Heart left ventricle (tissue), 16 donors: ENCODE data around the gene MYBPH. TPM values are rescaled to one million over a fixed set of nuclear protein-coding genes. Genes with fewer than 3 reads are reported as not detected.

ENCODE experiments used
- ATAC-seq, 4 donors: fragments of 200-7000 bp; cut with Tn5 transposase; one replicate each; pipeline ENCODE4 v1.9.1; 2020 to 2022; ENCODE audit warnings: moderate library complexity in 4 of 4, mild to moderate bottlenecking in 3 of 4, moderate number of reproducible peaks in 1 of 4
- DNase-seq, 5 donors: peaks; one replicate each; pipeline ENCODE4 v3.0.0-alpha.2; 2020
- H3K27ac ChIP-seq, 12 donors: fragments of 200-600 bp; sonication (generic) in 4 of 12; one replicate each; pipeline versions ENCODE4 v1.5.0 to v1.8.0; 2016 to 2022; ENCODE audit warnings: mild to moderate bottlenecking in 2 of 12
- H3K27me3 ChIP-seq, 9 donors: fragments of 200-600 bp; sonication (generic) in 2 of 9; one replicate each; pipeline versions ENCODE4 v1.5.1 to v1.8.0; 2016 to 2022; ENCODE audit warnings: mild to moderate bottlenecking in 3 of 9
- H3K36me3 ChIP-seq, 9 donors: fragments of 200-600 bp; sonication (generic) in 2 of 9; one replicate each; pipeline versions ENCODE4 v1.5.0 to v1.8.0; 2018 to 2022; ENCODE audit warnings: mild to moderate bottlenecking in 2 of 9
- H3K4me1 ChIP-seq, 12 donors: fragments of 200-600 bp; sonication (generic) in 4 of 12; one replicate each; pipeline versions ENCODE4 v1.5.0 to v1.8.0; 2016 to 2022; ENCODE audit warnings: mild to moderate bottlenecking in 3 of 12
- H3K4me3 ChIP-seq, 12 donors: fragments of 200-600 bp; sonication (generic) in 4 of 12; one replicate each; pipeline versions ENCODE4 v1.5.0 to v1.8.0; 2017 to 2022; ENCODE audit warnings: mild to moderate bottlenecking in 9 of 12, moderate library complexity in 4 of 12
- H3K9me3 ChIP-seq, 12 donors: fragments of 200-600 bp; sonication (generic) in 4 of 12; one replicate each; pipeline versions ENCODE4 v1.5.0 to v1.8.0; 2016 to 2022; ENCODE audit warnings: mild to moderate bottlenecking in 1 of 12
- CTCF ChIP-seq, 12 donors: fragments of 200-600 bp; sonication (generic) in 4 of 12; IDR thresholded peaks; one replicate each; pipeline versions ENCODE4 v1.5.0 to v1.8.0; 2018 to 2022; ENCODE audit warnings: antibody characterized with exemption in 12 of 12, mild to moderate bottlenecking in 5 of 12
- POLR2A ChIP-seq, 2 donors: fragments of 450-650 bp; IDR thresholded peaks; one replicate each; pipeline ENCODE4 v1.6.1; 2017; ENCODE audit warnings: antibody characterized with exemption in 2 of 2, mild to moderate bottlenecking in 2 of 2, moderate library complexity in 2 of 2
- WGBS, 4 donors: extraction: QIAGEN DNeasy Blood & Tissue Kit in 2 of 4; methylation state at CpG; one replicate each; pipeline versions ENCODE4 v1.1.5 to v1.1.7; 2013 to 2018; 5-methylcytosine and 5-hydroxymethylcytosine counted together
- intact Hi-C, 10 donors: fragments of 100-400 bp; cut with DNase I; formaldehyde crosslinking; loops; one replicate each; pipeline versions ENCODE4 v1.11.1 to v1.14.2; 2022
- polyA plus RNA-seq, 2 donors: library from polyadenylated mRNA; stranded (reverse); fragments of 200-250 nt; gene quantifications; one replicate each; pipeline ENCODE4 v1.2.3, GENCODE V29; 2013
- total RNA-seq, 9 donors: library from RNA; depleted of rRNA in 2 of 9; stranded (reverse); fragments of >200 nt in 2 of 9; fragmentation: NEBNext Ultra II Directional in 3 of 9; extraction: Animal tissue kit (Norgen Biotek cat#: 25700) in 3 of 9; gene quantifications; one replicate each; pipeline versions ENCODE4 v1.1.0 to v1.2.4, GENCODE V29; 2016 to 2023
- donor health status: ischemic (EF 13 %, LVEDD 7.1; RV severe dilation, severe dysfunction).
- donor health status: healthy with polysubstance abuse.
- donor health status: DM: no; HTN: yes; CAD: no.
- donor health status: DM: no; HTN: no; CAD: no.
- donor health status: ischemic (EF 25% LVEDD 6.9; RV normal size, moderate dysfunction).
- donor health status: ischemic (EF 25% LVEDD 5.7; RV mildly dilated, moderate dysfunction).
- donor health status: healthy.
- donor health status: DM: yes; HTN: yes; CAD: no.
- donor health status: ischemic (EF 35%, LVEDD 5.7; RV mildly dilated, moderate dysfunction).
- donor health status: nonischemic (EF 11% LVEDD 7.7; RV severe dilation, severe dysfunction).
- donor health status: DM: yes; HTN: yes; CAD: no.
- donor health status: PGD.
- donor health status: ischemic (EF 29% LVEDD 5.4; RV normal size, mild dysfunction).
- donor health status: nonischemic (EF 23%, LVEDD 6.1; RV moderate dilation, normal function).

MYBPH gene
- total and polyA plus RNA-seq, 11 donors, result 0.32 TPM; not detected in 10

GRCh38 chr1:203124546-203125317 lies 50.9 kb downstream of the MYBPH start:
- Histone ChIP-seq H3K4me3 (no peak overlapping the region), H3K27me3 (peaks cover 0 to 71% (median 0%) of the 10 kb centered on the region in 9 donors), H3K4me1 (peaks cover 0 to 42% (median 28%) of the 10 kb centered on the region in 12 donors), H3K9me3 (no peaks in the 10 kb centered on the region), H3K27ac (no peak overlapping the region), H3K36me3 (no peaks in the 10 kb centered on the region)
- ATAC-seq (no peak), DNase-seq (no peak)
- 54 to 66% (median 65%) methylated on average over 5 of the region's 5 CpGs for WGBS, 4 donors
- no peak for TF ChIP-seq CTCF (IDR thresholded peaks at IDR 0.05)
- intact Hi-C loops, result loop anchor here in 9 of 10 donors (5.0 kb wide), 2 partner anchors 82 to 87 kb away; no protein-coding TSS in a partner anchor

DNA sequence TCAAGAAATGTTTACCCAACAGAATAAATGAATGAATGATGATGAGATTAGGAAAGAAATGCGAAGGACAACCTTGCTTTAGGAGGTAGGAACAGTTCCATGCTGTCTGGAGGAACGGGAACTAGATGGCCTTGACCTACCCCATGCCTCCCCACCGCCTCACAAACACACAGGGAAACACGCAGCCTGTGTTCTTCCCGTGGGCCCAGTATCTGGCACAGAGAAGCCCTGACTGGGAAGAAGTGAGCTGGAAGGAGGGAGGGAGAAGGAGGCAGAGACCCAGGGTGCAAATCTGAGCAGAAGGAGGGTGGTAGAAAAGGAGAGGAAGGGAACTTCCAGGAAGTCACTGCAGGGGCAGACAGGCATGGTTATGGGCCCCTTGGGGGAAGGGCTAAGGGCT lies 51.6 kb downstream of the MYBPH start:
- ATAC-seq (no peak), DNase-seq (no peak)
- peaks cover 0 to 34% (median 24%) of the 10 kb centered on the region in 12 donors for H3K4me1 ChIP-seq
- peaks cover 0 to 76% (median 2%) of the 10 kb centered on the region in 9 donors for H3K27me3 ChIP-seq
- H3K9me3 ChIP-seq, result no peaks in the 10 kb centered on the region
- WGBS, 4 donors, result 48 to 75% (median 70%) methylated on average over 5 of the region's 5 CpGs
- no peaks in the 10 kb centered on the region for H3K36me3 ChIP-seq
- TF ChIP-seq POLR2A (IDR thresholded peaks at IDR 0.05), result no peak
- TF ChIP-seq CTCF (IDR thresholded peaks at IDR 0.05), result no peak
- H3K4me3 ChIP-seq, result no peak overlapping the region
- intact Hi-C loops, result no loop called here
- H3K27ac ChIP-seq, result no peak overlapping the region

DNA sequence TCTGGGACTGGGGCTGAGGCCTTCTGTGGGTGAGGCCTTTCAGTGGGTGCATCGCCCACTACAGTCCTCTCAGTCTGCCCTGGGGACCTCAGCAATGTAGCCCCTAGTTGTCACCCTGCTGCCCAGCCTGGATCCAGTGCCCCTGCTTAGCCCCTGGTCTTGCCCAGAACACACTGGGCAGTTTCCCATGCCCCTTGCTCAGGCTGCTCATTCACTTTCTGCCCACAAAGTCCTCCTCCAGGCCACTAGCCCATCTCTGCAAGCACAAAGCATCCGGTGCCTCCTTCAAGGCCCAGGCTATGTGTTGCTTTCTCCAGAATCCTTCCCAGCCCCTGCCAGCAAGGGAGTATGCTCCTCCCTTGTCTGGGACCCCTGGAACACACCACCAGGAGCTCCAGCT lies 53.5 kb downstream of the MYBPH start:
- no peak for DNase-seq

More for the DNA sequence above, 53.5 kb downstream of the MYBPH start:
- H3K36me3 ChIP-seq, result no peaks in the 10 kb centered on the region
- no peak for TF ChIP-seq POLR2A (IDR thresholded peaks at IDR 0.05)
- no peak for TF ChIP-seq CTCF (IDR thresholded peaks at IDR 0.05)
- H3K27me3 ChIP-seq, result peaks cover 0 to 76% (median 12%) of the 10 kb centered on the region in 9 donors
- ATAC-seq, result no peak
- H3K27ac ChIP-seq, result no peak overlapping the region
- no peaks in the 10 kb centered on the region for H3K9me3 ChIP-seq
- intact Hi-C loops, result no loop called here
- H3K4me1 ChIP-seq, result peaks cover 0 to 24% (median 12%) of the 10 kb centered on the region in 12 donors
- no peak overlapping the region for H3K4me3 ChIP-seq
- WGBS, 4 donors, result 80 to 97% (median 94%) methylated on average over 1 to 2 of the region's 2 CpGs
